ENCODE data around the gene RNU7-1. TPM values are rescaled to one million over a fixed set of nuclear protein-coding genes. Genes with fewer than 3 reads are reported as not detected.

RNU7-1 gene
- total RNA-seq, 1 experiment from 2014 or later: not detected

- TF ChIP-seq STAT6 (CRISPR knock-in tag; conservative IDR thresholded peaks at IDR 0.05; ENCODE audit: low read depth): no peak
- no peak for TF ChIP-seq SMAD4 (CRISPR knock-in tag; IDR thresholded peaks at IDR 0.05)
- no peak for TF ChIP-seq CBFB (CRISPR knock-in tag; IDR thresholded peaks at IDR 0.05; ENCODE audit: low read depth)
- no peak for TF ChIP-seq ZBTB21 (CRISPR knock-in tag; IDR thresholded peaks at IDR 0.05; ENCODE audit: borderline replicate concordance)
- TF ChIP-seq JAZF1 (CRISPR knock-in tag; IDR thresholded peaks at IDR 0.05): no peak
Measured at GRCh38 chr12:6957151-6957701, 13.6 kb downstream of the RNU7-1 start (continued).

DNA sequence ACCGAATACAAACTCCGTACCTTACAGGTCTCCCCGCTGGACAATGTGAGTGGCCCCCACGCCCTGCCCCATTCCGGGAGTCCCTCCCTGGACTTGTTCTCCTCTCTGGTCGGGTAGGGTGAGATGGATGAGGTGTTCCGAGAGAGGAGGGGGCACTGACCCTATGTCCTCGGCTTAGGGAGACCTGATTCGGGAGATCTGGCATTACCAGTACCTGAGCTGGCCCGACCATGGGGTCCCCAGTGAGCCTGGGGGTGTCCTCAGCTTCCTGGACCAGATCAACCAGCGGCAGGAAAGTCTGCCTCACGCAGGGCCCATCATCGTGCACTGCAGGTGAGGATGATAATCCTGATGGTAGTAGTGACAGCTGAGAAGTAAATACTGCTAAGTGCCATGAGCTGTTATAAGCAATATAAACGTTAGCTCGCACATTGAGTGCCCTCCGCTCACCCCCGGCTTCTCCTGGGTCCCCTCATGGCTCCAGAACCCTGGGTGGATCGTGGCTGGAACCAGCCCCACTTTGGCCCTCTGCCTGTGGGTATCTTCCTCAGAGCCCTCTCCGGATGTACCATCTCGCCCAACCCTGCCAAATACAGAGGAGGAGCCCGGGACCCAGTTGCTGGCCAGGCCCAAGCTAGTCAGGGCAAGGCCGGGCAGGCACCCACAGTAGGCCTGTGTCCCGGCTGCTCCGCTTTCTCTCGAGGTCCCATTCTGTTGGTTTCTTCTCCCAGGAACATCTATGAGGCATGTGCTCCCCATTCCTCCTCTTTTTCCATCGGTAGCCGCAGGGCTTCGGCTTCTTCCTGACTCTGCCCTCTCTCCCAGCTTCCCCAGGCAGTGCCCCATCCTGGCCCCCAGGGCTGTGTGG, 14.4 kb downstream of the RNU7-1 start:
- Mint-ChIP-seq H3K4me1 (peaks cover 41% of the 10 kb centered on the region), H3K27ac (peak overlapping the region; percentile 48; the same call in 1 of the 2 replicates), H3K9me3 (no peaks in the 10 kb centered on the region), H3K27me3 (ENCODE audit: low read depth) (no peaks in the 10 kb centered on the region), H3K36me3 (no peaks in the 10 kb centered on the region), H3K4me3 (no peak overlapping the region)
- POLR2A ChIA-PET: interaction anchor here (0.6 to 2.6 kb wide), 4 partner anchors 12 to 236 kb away, joined by 3 to 13 read pairs (median 10); partner anchors contain the start of genes C12orf57 and RNU7-1
- TF ChIP-seq PRRX2 (CRISPR knock-in tag; IDR thresholded peaks at IDR 0.05): no peak
- no peak for TF ChIP-seq CREM (CRISPR knock-in tag; IDR thresholded peaks at IDR 0.05)
- TF ChIP-seq, protein P1, sequence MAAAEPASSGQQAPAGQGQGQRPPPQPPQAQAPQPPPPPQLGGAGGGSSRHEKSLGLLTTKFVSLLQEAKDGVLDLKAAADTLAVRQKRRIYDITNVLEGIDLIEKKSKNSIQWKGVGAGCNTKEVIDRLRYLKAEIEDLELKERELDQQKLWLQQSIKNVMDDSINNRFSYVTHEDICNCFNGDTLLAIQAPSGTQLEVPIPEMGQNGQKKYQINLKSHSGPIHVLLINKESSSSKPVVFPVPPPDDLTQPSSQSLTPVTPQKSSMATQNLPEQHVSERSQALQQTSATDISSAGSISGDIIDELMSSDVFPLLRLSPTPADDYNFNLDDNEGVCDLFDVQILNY (CRISPR knock-in tag; IDR thresholded peaks at IDR 0.05): no peak
- no peak for TF ChIP-seq NR3C1 (CRISPR knock-in tag; conservative IDR thresholded peaks at IDR 0.05; ENCODE audit: low read depth)
- TF ChIP-seq, protein P2, sequence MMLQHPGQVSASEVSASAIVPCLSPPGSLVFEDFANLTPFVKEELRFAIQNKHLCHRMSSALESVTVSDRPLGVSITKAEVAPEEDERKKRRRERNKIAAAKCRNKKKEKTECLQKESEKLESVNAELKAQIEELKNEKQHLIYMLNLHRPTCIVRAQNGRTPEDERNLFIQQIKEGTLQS (CRISPR knock-in tag; conservative IDR thresholded peaks at IDR 0.05): no peak
- no peak for TF ChIP-seq ATF2 (CRISPR knock-in tag; IDR thresholded peaks at IDR 0.05; ENCODE audit: borderline replicate concordance, low read depth)
- no peak for TF ChIP-seq TCF7 (CRISPR knock-in tag; IDR thresholded peaks at IDR 0.05; ENCODE audit: low read depth)
- TF ChIP-seq ESRRA (CRISPR knock-in tag; IDR thresholded peaks at IDR 0.05; ENCODE audit: borderline replicate concordance): no peak
- TF ChIP-seq TEAD1 (CRISPR knock-in tag; IDR thresholded peaks at IDR 0.05): no peak
- TF ChIP-seq CREB1 (CRISPR knock-in tag; IDR thresholded peaks at IDR 0.05): no peak
- no peak for TF ChIP-seq GABPB1 (CRISPR knock-in tag; IDR thresholded peaks at IDR 0.05)
- TF ChIP-seq IRF2 (CRISPR knock-in tag; IDR thresholded peaks at IDR 0.05; ENCODE audit: borderline replicate concordance, low read depth): no peak
- TF ChIP-seq E2F1 (CRISPR knock-in tag; IDR thresholded peaks at IDR 0.05): no peak
- TF ChIP-seq SOX15 (CRISPR knock-in tag; IDR thresholded peaks at IDR 0.05): no peak
- no peak for TF ChIP-seq IRF1 (CRISPR knock-in tag; IDR thresholded peaks at IDR 0.05)
- no peak for TF ChIP-seq CTCF (IDR thresholded peaks at IDR 0.05)
- no peak for TF ChIP-seq ZNF232 (CRISPR knock-in tag; IDR thresholded peaks at IDR 0.05)
- TF ChIP-seq ZNF121 (CRISPR knock-in tag; IDR thresholded peaks at IDR 0.05): no peak
- no peak for TF ChIP-seq NFE2L1 (CRISPR knock-in tag; IDR thresholded peaks at IDR 0.05)
- no peak for TF ChIP-seq MLX (CRISPR knock-in tag; IDR thresholded peaks at IDR 0.05)
- no peak for ATAC-seq
- DNase-seq (ENCODE audit: low spot score): no peak
- CTCF ChIA-PET: interaction anchor here (0.6 to 9.7 kb wide), 3 partner anchors 13 to 907 kb away, joined by 3 to 296 read pairs (median 4); partner anchors contain the start of genes C12orf57 and RNU7-1

Data from WTC11 (cell line).